Testis (tissue), 2 donors: Measurements from ENCODE around the gene SCNN1B.

Source experiments
- POLR2A ChIP-seq: fragments of 450-650 bp; IDR thresholded peaks from one replicate; pipeline ENCODE4 v1.6.1; 2017; ENCODE audit warnings: antibody characterized with exemption, mild to moderate bottlenecking, moderate library complexity
- TF ChIP-seq, protein P1 (sequence below), 3 experiments: fragments of 450-650 bp in 2 of 3; fragments of 200-600 bp in 1 of 3; sonication (generic) in 1 of 3; IDR thresholded peaks; one replicate each; pipeline ENCODE4 v1.5.1; 2016 to 2019; ENCODE audit warnings: antibody characterized with exemption in 3 of 3, mild to moderate bottlenecking in 2 of 3, moderate library complexity in 1 of 3

DNA sequence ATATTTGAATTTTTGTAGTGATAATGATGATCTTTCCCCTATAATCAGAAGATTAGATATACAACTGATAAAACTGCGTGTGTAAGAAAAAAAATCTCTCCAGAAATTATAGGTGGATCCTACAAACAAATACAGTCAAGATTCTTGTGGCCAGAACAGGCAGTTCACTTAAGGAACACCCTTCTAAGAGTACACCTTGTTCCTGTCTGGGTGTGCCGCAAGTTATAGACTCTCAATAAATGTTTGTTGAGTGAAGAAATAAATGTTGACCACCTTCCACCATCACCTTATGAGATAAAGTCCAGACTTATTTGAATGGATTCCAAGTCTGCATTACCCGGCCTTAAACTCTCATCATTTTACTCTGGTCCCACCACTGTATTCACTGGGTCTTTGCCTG is 45.7 kb upstream of the SCNN1B start:
- TF ChIP-seq, protein P1, sequence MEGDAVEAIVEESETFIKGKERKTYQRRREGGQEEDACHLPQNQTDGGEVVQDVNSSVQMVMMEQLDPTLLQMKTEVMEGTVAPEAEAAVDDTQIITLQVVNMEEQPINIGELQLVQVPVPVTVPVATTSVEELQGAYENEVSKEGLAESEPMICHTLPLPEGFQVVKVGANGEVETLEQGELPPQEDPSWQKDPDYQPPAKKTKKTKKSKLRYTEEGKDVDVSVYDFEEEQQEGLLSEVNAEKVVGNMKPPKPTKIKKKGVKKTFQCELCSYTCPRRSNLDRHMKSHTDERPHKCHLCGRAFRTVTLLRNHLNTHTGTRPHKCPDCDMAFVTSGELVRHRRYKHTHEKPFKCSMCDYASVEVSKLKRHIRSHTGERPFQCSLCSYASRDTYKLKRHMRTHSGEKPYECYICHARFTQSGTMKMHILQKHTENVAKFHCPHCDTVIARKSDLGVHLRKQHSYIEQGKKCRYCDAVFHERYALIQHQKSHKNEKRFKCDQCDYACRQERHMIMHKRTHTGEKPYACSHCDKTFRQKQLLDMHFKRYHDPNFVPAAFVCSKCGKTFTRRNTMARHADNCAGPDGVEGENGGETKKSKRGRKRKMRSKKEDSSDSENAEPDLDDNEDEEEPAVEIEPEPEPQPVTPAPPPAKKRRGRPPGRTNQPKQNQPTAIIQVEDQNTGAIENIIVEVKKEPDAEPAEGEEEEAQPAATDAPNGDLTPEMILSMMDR (IDR thresholded peaks at IDR 0.05) = no peak
- TF ChIP-seq POLR2A = no peak
